ENCODE data around the gene ARFGEF2.

The ARFGEF2 gene

GRCh38 chr20:48898896-48899530, 22.5 kb upstream of the ARFGEF2 start:
- no peak for TF ChIP-seq CTCF (conservative IDR thresholded peaks at IDR 0.05; ENCODE audit: low read length)
- no peak overlapping the region for H3K4me3 ChIP-seq (ENCODE audit: low read length)
- DNase-seq (ENCODE audit: low read depth): no peak

- DNase-seq (ENCODE audit: low read depth): no peak
- TF ChIP-seq CTCF (conservative IDR thresholded peaks at IDR 0.05; ENCODE audit: low read length): no peak
- no peak overlapping the region for H3K4me3 ChIP-seq (ENCODE audit: low read length)
Measured at GRCh38 chr20:48899881-48900280, 21.6 kb upstream of the ARFGEF2 start.

- TF ChIP-seq CTCF (conservative IDR thresholded peaks at IDR 0.05; ENCODE audit: low read length): no peak
- no peak for DNase-seq (ENCODE audit: low read depth)
- H3K4me3 ChIP-seq (ENCODE audit: low read length): no peak overlapping the region
Measured at GRCh38 chr20:48901326-48901725, 20.2 kb upstream of the ARFGEF2 start.

GRCh38 chr20:48903705-48904104, 17.8 kb upstream of the ARFGEF2 start:
- no peak for TF ChIP-seq CTCF (conservative IDR thresholded peaks at IDR 0.05; ENCODE audit: low read length)
- H3K4me3 ChIP-seq (ENCODE audit: low read length): no peak overlapping the region
- DNase-seq (ENCODE audit: low read depth): no peak

- no peak overlapping the region for H3K4me3 ChIP-seq (ENCODE audit: low read length)
- DNase-seq (ENCODE audit: low read depth): peak; percentile 67
- peak; percentile 83 for TF ChIP-seq CTCF (conservative IDR thresholded peaks at IDR 0.05; ENCODE audit: low read length)
Measured at GRCh38 chr20:48904566-48905296, 16.8 kb upstream of the ARFGEF2 start.

- TF ChIP-seq CTCF (conservative IDR thresholded peaks at IDR 0.05; ENCODE audit: low read length): no peak
- DNase-seq (ENCODE audit: low read depth): no peak
- H3K4me3 ChIP-seq (ENCODE audit: low read length): no peak overlapping the region
Measured at GRCh38 chr20:48905297-48905647, 16.2 kb upstream of the ARFGEF2 start.

- TF ChIP-seq CTCF (conservative IDR thresholded peaks at IDR 0.05; ENCODE audit: low read length): no peak
- DNase-seq (ENCODE audit: low read depth): no peak
- no peak overlapping the region for H3K4me3 ChIP-seq (ENCODE audit: low read length)
Measured at GRCh38 chr20:48906221-48906877, 15.2 kb upstream of the ARFGEF2 start.
